HepG2 (cell line): ENCODE measurements around the gene STK25. TPM values are rescaled to one million over a fixed set of nuclear protein-coding genes. Genes with fewer than 3 reads are reported as not detected.
A peak's percentile ranks its signal among the peaks of the same experiment; 100 is the strongest.

Experiments used
- JUNB ChIP-seq: sonication (generic); formaldehyde crosslinking; IDR thresholded peaks from 2 replicates; pipeline ENCODE4 v1.8.0; 2022; ENCODE audit warnings: missing genetic modification reagents, mild to moderate bottlenecking, borderline replicate concordance
- MED13 ChIP-seq: sonication (generic); formaldehyde crosslinking; IDR thresholded peaks from 2 replicates; pipeline ENCODE4 v1.5.0; 2020; ENCODE audit warnings: missing genetic modification reagents
- MED8 ChIP-seq: sonication (generic); formaldehyde crosslinking; IDR thresholded peaks from 2 replicates; pipeline ENCODE4 v1.8.1; 2023; ENCODE audit warnings: mild to moderate bottlenecking, missing genetic modification reagents; ENCODE audit not compliant: insufficient replicate concordance
- PLRG1 ChIP-seq: fragments of 450-650 bp; conservative IDR thresholded peaks from 2 replicates; pipeline ENCODE4 v1.6.1; 2016
- POLR2A ChIP-seq, 2 experiments: IDR thresholded peaks; 2 replicates each; pipeline ENCODE4 v1.6.1; 2011; ENCODE audit warnings: low read depth in 2 of 2, low read length in 2 of 2, mild to moderate bottlenecking in 1 of 2, moderate library complexity in 1 of 2; ENCODE audit not compliant: insufficient read depth in 1 of 2
- SMARCC2 ChIP-seq: fragments of 450-650 bp; IDR thresholded peaks from 2 replicates; pipeline ENCODE4 v1.6.1; 2017; ENCODE audit warnings: antibody characterized with exemption, mild to moderate bottlenecking
- TEAD3 ChIP-seq: optimal IDR thresholded peaks from 2 replicates; pipeline ENCODE3; 2016; ENCODE audit warnings: borderline replicate concordance
- TP53 ChIP-seq: sonication (generic); formaldehyde crosslinking; conservative IDR thresholded peaks from 2 replicates; pipeline ENCODE4 v1.4.0; 2020; ENCODE audit warnings: missing genetic modification reagents
- ZFP36L1 ChIP-seq: sonication (generic); formaldehyde crosslinking; IDR thresholded peaks from 2 replicates; pipeline ENCODE4 v1.8.0; 2022; ENCODE audit warnings: mild to moderate bottlenecking, missing genetic modification reagents, moderate library complexity
- ZFP37 ChIP-seq: sonication (generic); formaldehyde crosslinking; IDR thresholded peaks from 2 replicates; pipeline ENCODE4 v1.4.0; 2020; ENCODE audit warnings: missing genetic modification reagents, borderline replicate concordance
- ZNF225 ChIP-seq: sonication (generic); formaldehyde crosslinking; IDR thresholded peaks from 2 replicates; pipeline ENCODE4 v1.4.0; 2020; ENCODE audit warnings: mild to moderate bottlenecking, missing genetic modification reagents
- ZNF317 ChIP-seq: sonication (generic); formaldehyde crosslinking; IDR thresholded peaks from 2 replicates; pipeline ENCODE4 v1.5.0; 2020; ENCODE audit warnings: mild to moderate bottlenecking, missing genetic modification reagents
- ZNF335 ChIP-seq: sonication (generic); formaldehyde crosslinking; IDR thresholded peaks from 2 replicates; pipeline ENCODE4 v1.4.0; 2020; ENCODE audit warnings: missing genetic modification reagents
- ZNF44 ChIP-seq: sonication (generic); formaldehyde crosslinking; IDR thresholded peaks from 2 replicates; pipeline ENCODE4 v1.5.1; 2020; ENCODE audit warnings: mild to moderate bottlenecking, missing genetic modification reagents
- ZNF503 ChIP-seq: sonication (generic); formaldehyde crosslinking; IDR thresholded peaks from 2 replicates; pipeline ENCODE4 v1.4.0; 2020; ENCODE audit warnings: missing genetic modification reagents
- ZNF788 ChIP-seq: sonication (generic); formaldehyde crosslinking; IDR thresholded peaks from 2 replicates; pipeline ENCODE4 v1.5.0; 2020; ENCODE audit warnings: mild to moderate bottlenecking, missing genetic modification reagents, borderline replicate concordance
- polyA plus RNA-seq, 8 experiments: library from polyadenylated mRNA; depleted of rRNA in 3 of 8; stranded (reverse) in 7 of 8; unstranded in 1 of 8; fragments of >200 nt; fragmentation: Illumina TruSeq in 4 of 8; extraction: Trizol in 4 of 8; gene quantifications; 2 replicates each; pipeline versions ENCODE4 v1.2.1 to v1.2.3, GENCODE V29; 2011 to 2016; ENCODE audit warnings: low read depth in 4 of 8, missing spikeins in 1 of 8, mixed read lengths in 1 of 8; ENCODE audit not compliant: insufficient read depth in 1 of 8
- total RNA-seq, 5 experiments: library from RNA; depleted of rRNA; stranded (reverse); fragments of >200 nt; fragmentation: Illumina TruSeq; extraction: Trizol; gene quantifications; 2 replicates each; pipeline ENCODE4 v1.2.3, GENCODE V29; 2016; ENCODE audit warnings: low read depth in 1 of 5
- TF ChIP-seq, protein P1 (sequence below): sonication (generic); formaldehyde crosslinking; IDR thresholded peaks from 2 replicates; pipeline ENCODE4 v1.5.0; 2020; ENCODE audit warnings: missing genetic modification reagents
- TF ChIP-seq, protein P2 (sequence below): sonication (generic); formaldehyde crosslinking; IDR thresholded peaks from 2 replicates; pipeline ENCODE4 v1.4.0; 2020; ENCODE audit warnings: mild to moderate bottlenecking, missing genetic modification reagents, borderline replicate concordance

The STK25 gene
- total and polyA plus RNA-seq, 2 of the 13 experiments (the other 11 are each of a cell fraction or from before 2014, with no cell fraction given): 177 to 481 TPM

DNA sequence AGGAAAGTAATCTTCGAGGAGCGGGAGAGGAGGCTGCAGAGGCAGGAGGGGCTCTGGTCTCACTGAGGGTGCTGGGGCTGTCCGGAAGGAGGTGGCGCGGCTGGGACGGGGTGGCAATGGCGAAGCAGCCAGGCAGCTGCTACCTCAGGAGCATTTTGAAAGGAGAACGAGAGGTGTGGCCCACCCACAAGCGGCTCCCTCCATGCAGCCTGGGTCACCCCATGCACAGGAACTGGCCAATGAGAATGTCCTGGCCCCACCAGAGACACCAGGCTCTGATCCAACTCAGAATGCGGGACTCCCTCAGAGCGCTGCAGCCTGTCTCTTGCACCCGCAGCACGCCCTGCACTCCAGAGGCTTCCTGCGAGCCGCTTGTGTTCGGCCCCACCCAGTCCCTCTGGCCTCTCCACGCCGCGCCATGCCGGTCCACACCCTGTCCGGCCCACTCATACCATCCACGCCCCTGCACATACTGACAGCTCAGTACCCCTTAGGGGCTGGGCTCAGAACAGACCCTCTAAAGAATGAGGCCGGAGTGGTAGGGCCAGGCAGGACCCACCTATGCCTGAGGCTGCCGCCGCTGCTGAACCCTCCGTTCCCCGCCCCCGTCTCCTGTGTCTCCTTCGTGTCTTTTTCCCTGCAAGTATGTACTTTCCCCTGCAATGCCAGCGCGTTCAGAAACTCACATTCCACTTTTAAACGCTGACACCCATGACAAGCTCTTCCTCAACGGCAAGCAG, 43.8 kb upstream of the STK25 start (continued):
- TF ChIP-seq ZNF503 (CRISPR knock-in tag): no peak
- TF ChIP-seq JUNB (CRISPR knock-in tag): no peak
- no peak; the same call in 1 of the 2 replicates for TF ChIP-seq MED13 (CRISPR knock-in tag)
- TF ChIP-seq ZNF335 (CRISPR knock-in tag): no peak
- TF ChIP-seq, protein P1, sequence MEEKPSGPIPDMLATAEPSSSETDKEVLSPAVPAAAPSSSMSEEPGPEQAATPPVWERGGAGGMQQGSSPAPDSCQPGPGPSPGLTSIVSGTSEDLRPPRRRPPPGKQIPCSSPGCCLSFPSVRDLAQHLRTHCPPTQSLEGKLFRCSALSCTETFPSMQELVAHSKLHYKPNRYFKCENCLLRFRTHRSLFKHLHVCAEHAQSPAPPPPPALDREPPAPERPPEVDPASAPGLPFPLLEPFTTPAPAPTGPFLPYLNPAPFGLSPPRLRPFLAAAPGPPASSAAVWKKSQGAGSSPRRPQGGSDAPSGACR: peak; percentile 66; the same call in 1 of the 2 replicates
- peak in 1 of 2 experiments; percentile 30; a peak in 1 of 4 replicates for TF ChIP-seq POLR2A (IDR thresholded peaks at IDR 0.05; ENCODE audit: insufficient read depth in 1 of 2, low read depth in 2 of 2, low read length in 2 of 2)
- TF ChIP-seq SMARCC2: no peak
- TF ChIP-seq ZNF317 (CRISPR knock-in tag): no peak
- TF ChIP-seq, protein P2, sequence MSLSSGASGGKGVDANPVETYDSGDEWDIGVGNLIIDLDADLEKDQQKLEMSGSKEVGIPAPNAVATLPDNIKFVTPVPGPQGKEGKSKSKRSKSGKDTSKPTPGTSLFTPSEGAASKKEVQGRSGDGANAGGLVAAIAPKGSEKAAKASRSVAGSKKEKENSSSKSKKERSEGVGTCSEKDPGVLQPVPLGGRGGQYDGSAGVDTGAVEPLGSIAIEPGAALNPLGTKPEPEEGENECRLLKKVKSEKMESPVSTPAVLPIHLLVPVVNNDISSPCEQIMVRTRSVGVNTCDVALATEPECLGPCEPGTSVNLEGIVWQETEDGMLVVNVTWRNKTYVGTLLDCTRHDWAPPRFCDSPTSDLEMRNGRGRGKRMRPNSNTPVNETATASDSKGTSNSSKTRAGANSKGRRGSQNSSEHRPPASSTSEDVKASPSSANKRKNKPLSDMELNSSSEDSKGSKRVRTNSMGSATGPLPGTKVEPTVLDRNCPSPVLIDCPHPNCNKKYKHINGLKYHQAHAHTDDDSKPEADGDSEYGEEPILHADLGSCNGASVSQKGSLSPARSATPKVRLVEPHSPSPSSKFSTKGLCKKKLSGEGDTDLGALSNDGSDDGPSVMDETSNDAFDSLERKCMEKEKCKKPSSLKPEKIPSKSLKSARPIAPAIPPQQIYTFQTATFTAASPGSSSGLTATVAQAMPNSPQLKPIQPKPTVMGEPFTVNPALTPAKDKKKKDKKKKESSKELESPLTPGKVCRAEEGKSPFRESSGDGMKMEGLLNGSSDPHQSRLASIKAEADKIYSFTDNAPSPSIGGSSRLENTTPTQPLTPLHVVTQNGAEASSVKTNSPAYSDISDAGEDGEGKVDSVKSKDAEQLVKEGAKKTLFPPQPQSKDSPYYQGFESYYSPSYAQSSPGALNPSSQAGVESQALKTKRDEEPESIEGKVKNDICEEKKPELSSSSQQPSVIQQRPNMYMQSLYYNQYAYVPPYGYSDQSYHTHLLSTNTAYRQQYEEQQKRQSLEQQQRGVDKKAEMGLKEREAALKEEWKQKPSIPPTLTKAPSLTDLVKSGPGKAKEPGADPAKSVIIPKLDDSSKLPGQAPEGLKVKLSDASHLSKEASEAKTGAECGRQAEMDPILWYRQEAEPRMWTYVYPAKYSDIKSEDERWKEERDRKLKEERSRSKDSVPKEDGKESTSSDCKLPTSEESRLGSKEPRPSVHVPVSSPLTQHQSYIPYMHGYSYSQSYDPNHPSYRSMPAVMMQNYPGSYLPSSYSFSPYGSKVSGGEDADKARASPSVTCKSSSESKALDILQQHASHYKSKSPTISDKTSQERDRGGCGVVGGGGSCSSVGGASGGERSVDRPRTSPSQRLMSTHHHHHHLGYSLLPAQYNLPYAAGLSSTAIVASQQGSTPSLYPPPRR (CRISPR knock-in tag): no peak; the same call in 1 of the 2 replicates
- no peak for TF ChIP-seq TP53 (CRISPR knock-in tag)
- TF ChIP-seq ZFP36L1: no peak
- no peak for TF ChIP-seq TEAD3
- TF ChIP-seq ZNF225 (CRISPR knock-in tag): no peak
- TF ChIP-seq ZNF788 (CRISPR knock-in tag): peak; percentile 21; the same call in 1 of the 2 replicates
- no peak for TF ChIP-seq PLRG1
- TF ChIP-seq MED8 (CRISPR knock-in tag): no peak
- 0 out of 2 replicates have a peak, but pooled peaks have one; percentile 47 for TF ChIP-seq ZFP37
- TF ChIP-seq ZNF44: peak; percentile 20; the same call in 1 of the 2 replicates
